ENCODE data around the gene DRD4. TPM values are rescaled to one million over a fixed set of nuclear protein-coding genes. Genes with fewer than 3 reads are reported as not detected.
A peak's percentile ranks its signal among the peaks of the same experiment; 100 is the strongest.

Gene DRD4
- total RNA-seq, 1 experiment from 2014 or later = not detected

- DNase-seq (ENCODE audit: low spot score) = no peak
These were observed 15.2 kb upstream of the DRD4 start for GRCh38 chr11:621838-622237.

GRCh38 chr11:623349-623869 lies 13.7 kb upstream of the DRD4 start:
- no peak for DNase-seq (ENCODE audit: low spot score)

- DNase-seq (ENCODE audit: low spot score) = peak; percentile 65
These were observed 12.9 kb upstream of the DRD4 start for GRCh38 chr11:623999-624704.

GRCh38 chr11:624705-625635 lies 12.1 kb upstream of the DRD4 start, which contains the start of gene CDHR5:
Gene CDHR5 (minus strand): TSS chr11:624955. CDS start chr11:624902, 53 bp downstream.
- no peak for DNase-seq (ENCODE audit: low spot score)

GRCh38 chr11:625636-626268 lies 11.3 kb upstream of the DRD4 start:
- DNase-seq (ENCODE audit: low spot score) = no peak

GRCh38 chr11:626475-627307 lies 10.4 kb upstream of the DRD4 start, which contains the start of gene SCT:
Gene SCT (minus strand): TSS chr11:627181. CDS start chr11:627143, 38 bp downstream.
- no peak for DNase-seq (ENCODE audit: low spot score)

GRCh38 chr11:627308-627576 lies 9.8 kb upstream of the DRD4 start:
- DNase-seq (ENCODE audit: low spot score) = no peak

GRCh38 chr11:628056-628455 lies 9.0 kb upstream of the DRD4 start:
- DNase-seq (ENCODE audit: low spot score) = no peak

GRCh38 chr11:629237-629583 lies 7.9 kb upstream of the DRD4 start:
- DNase-seq (ENCODE audit: low spot score) = no peak

- DNase-seq (ENCODE audit: low spot score) = no peak
These were observed 6.2 kb upstream of the DRD4 start for GRCh38 chr11:630871-631270.

GRCh38 chr11:635945-636510 lies 1.0 kb upstream of the DRD4 start:
- no peak for DNase-seq (ENCODE audit: low spot score)

- DNase-seq (ENCODE audit: low spot score) = no peak
These were observed 194 bp downstream of the DRD4 start for GRCh38 chr11:637333-637592.

GRCh38 chr11:637593-638521 lies 788 bp downstream of the DRD4 start:
- no peak for DNase-seq (ENCODE audit: low spot score)

GRCh38 chr11:638631-639331 lies 1.7 kb downstream of the DRD4 start:
- DNase-seq (ENCODE audit: low spot score) = no peak

- DNase-seq (ENCODE audit: low spot score) = no peak
These were observed 2.4 kb downstream of the DRD4 start for GRCh38 chr11:639332-639955.

GRCh38 chr11:640021-640706 lies 3.1 kb downstream of the DRD4 start:
- DNase-seq (ENCODE audit: low spot score) = no peak

GRCh38 chr11:641806-642370 lies 4.8 kb downstream of the DRD4 start:
- DNase-seq (ENCODE audit: low spot score) = no peak

- no peak for DNase-seq (ENCODE audit: low spot score)
These were observed 6.3 kb downstream of the DRD4 start for GRCh38 chr11:643366-643765.
